Ishikawa (cell line): ENCODE data around the gene BAG5.

ENCODE experiments used
- EP300 ChIP-seq: IDR thresholded peaks from 2 replicates; pipeline ENCODE4 v1.6.1; 2012; ENCODE audit warnings: borderline replicate concordance
- FOXM1 ChIP-seq: IDR thresholded peaks from 2 replicates; pipeline ENCODE4 v1.6.1; 2012; ENCODE audit warnings: low read depth, borderline replicate concordance
- RAD21 ChIP-seq: IDR thresholded peaks from 2 replicates; pipeline ENCODE4 v1.6.1; 2012; ENCODE audit warnings: low read depth
- YY1 ChIP-seq: IDR thresholded peaks from 2 replicates; pipeline ENCODE4 v1.6.1; 2012; ENCODE audit warnings: low read depth

GRCh38 chr14:103563226-103563620, 766 bp upstream of the BAG5 start:
- TF ChIP-seq FOXM1 (no peak), RAD21 (no peak), YY1 (no peak), EP300 (no peak)
